Measurements from ENCODE around the gene NR5A1.

DNA sequence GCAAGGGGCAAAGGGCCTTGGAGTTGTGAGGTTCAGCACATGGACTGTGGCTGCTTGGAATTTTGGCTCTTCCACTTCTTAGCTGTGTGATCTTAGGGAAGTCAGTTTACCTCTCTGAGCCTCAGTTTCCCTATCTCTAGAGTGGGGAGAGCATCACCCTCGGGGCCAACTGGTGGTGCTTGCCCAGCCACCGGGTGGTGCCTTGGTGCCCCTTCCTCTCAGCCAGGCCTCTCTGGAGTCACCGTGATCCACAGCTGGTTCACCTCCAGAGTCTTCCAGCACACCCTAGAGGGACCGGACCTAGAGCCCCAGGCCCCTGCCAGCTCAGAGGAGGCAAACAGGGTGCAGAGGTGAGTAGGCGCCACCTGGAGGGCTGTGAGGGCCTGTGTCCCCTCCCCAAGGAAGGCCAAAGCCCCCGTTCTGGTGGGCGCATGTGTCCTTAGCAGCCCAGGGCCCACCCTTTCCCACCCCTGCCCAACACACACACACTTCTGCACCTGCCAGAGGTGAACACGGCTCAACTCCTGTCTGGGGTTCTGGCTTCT lies 49.2 kb downstream of the NR5A1 start:
- TF ChIP-seq EP300 (IDR thresholded peaks at IDR 0.05), result no peak
- TF ChIP-seq, protein P1, sequence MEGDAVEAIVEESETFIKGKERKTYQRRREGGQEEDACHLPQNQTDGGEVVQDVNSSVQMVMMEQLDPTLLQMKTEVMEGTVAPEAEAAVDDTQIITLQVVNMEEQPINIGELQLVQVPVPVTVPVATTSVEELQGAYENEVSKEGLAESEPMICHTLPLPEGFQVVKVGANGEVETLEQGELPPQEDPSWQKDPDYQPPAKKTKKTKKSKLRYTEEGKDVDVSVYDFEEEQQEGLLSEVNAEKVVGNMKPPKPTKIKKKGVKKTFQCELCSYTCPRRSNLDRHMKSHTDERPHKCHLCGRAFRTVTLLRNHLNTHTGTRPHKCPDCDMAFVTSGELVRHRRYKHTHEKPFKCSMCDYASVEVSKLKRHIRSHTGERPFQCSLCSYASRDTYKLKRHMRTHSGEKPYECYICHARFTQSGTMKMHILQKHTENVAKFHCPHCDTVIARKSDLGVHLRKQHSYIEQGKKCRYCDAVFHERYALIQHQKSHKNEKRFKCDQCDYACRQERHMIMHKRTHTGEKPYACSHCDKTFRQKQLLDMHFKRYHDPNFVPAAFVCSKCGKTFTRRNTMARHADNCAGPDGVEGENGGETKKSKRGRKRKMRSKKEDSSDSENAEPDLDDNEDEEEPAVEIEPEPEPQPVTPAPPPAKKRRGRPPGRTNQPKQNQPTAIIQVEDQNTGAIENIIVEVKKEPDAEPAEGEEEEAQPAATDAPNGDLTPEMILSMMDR (IDR thresholded peaks at IDR 0.05), result no peak

Measured in gastroesophageal sphincter (tissue), 3 donors.